ENCODE measurements around the gene ESR2.

ESR2 gene

DNA sequence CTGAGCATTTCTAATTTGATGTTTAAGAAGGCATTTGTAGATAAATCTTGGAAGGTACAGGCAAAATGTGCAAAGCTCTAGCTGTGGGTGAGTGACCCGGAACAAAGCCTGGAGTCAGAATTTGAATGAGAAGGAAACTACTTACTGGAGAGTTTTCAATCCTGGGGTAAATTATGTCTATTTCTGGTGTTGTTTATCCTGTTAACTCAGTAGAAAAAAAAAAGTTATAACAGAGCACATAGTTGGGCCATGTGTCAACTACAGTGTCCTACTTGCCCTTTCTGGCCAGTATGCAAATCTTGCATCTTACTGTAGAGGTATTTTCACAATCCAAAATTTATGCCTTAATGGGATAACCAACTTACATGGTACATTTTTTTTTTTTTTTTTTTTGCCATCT is 259.0 kb downstream of the ESR2 start:
- Histone ChIP-seq H3K4me3 (ENCODE audit: low read depth in 1 of 2, low read length in 2 of 2) (no peak overlapping the region), H3K4me1 (ENCODE audit: control insufficient read depth in 1 of 2, insufficient read depth in 2 of 2, low read length in 2 of 2) (no peaks in the 10 kb centered on the region), H3K9me3 (ENCODE audit: control insufficient read depth in 1 of 2, low read length in 2 of 2) (no peaks in the 10 kb centered on the region), H3K9ac (ENCODE audit: low read depth in 1 of 2, low read length in 2 of 2) (no peak overlapping the region), H3K27ac (ENCODE audit: low read depth, low read length) (no peak overlapping the region), H3K27me3 (ENCODE audit: control insufficient read depth in 1 of 2, insufficient read depth in 2 of 2, low read length in 2 of 2) (no peaks in the 10 kb centered on the region), H3K36me3 (ENCODE audit: control insufficient read depth in 1 of 2, insufficient read depth in 2 of 2, low read length in 2 of 2) (peaks cover 5 to 10% of the 10 kb centered on the region in 2 donors)
